A673 (cell line): ENCODE results near the gene LRP1.

Experiments
- CTCF ChIP-seq: fragments of 300-800, 200-600 bp; sonication (generic); conservative IDR thresholded peaks from 2 replicates; pipeline ENCODE4 v1.5.1; 2017; ENCODE audit warnings: low read depth, mild to moderate bottlenecking, antibody characterized with exemption, low read length, moderate library complexity, mixed read lengths
- EZH2 ChIP-seq: fragments of 200-600 bp; sonication (generic); IDR thresholded peaks from 2 replicates; pipeline ENCODE4 v1.6.1; 2017; ENCODE audit warnings: borderline replicate concordance, low read depth, mild to moderate bottlenecking, mixed read lengths, antibody characterized with exemption, low read length; ENCODE audit not compliant: poor library complexity, severe bottlenecking

- no peak for TF ChIP-seq CTCF
- TF ChIP-seq EZH2 = no peak
Measured at GRCh38 chr12:57207731-57208630, 79.7 kb downstream of the LRP1 start.
